HG02981 (cell line): ENCODE results near the gene PRKRIP1.
"Not testable (repeated sequence)": the region's sequence is repeated elsewhere in the genome, so short reads cannot be mapped to it uniquely, and the experiment has no call there.

Experiments
- ATAC-seq: cut with Tn5 transposase; IDR thresholded peaks from one replicate; pipeline ENCODE4 v1.9.1; 2021; ENCODE audit warnings: mild to moderate bottlenecking, moderate library complexity; ENCODE audit not compliant: unreplicated experiment

PRKRIP1 gene

DNA sequence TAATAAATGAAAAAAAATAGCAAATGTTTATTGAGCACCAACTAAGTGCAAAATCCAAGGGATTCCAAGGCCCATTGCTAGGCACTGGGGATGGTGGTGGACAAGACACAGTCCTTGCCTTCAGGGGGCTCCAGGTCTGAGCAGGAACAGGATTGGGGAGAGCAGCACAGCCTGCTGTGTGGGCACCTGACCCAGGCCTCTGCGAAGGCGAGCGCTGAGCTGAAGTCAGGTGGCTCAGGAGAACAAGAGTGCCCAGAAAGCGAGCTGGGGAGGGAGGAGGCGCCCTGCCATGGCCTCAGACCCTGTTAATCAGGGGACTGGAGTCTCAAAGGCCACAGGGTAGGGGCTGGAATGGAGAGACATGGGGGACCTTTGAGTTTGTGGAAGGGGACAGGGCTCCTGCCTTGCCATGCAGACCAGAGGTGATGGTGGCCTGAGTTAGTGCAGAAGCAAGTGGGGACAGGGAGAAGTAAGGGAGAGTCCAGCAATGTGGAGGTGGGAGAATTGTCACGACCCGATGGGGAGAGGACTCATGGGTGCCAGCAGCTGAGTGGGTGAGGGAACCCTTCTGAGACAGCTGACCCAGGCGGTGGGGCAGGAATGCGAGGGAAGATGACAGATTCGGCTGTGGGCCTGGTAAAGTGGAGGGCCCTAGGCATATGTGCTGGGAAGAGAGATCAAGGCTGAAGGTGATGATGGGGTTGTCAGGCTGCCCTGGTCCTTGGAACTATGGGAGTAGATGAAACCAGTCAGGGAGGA lies 33.2 kb downstream of the PRKRIP1 start:
- no peak for ATAC-seq

DNA sequence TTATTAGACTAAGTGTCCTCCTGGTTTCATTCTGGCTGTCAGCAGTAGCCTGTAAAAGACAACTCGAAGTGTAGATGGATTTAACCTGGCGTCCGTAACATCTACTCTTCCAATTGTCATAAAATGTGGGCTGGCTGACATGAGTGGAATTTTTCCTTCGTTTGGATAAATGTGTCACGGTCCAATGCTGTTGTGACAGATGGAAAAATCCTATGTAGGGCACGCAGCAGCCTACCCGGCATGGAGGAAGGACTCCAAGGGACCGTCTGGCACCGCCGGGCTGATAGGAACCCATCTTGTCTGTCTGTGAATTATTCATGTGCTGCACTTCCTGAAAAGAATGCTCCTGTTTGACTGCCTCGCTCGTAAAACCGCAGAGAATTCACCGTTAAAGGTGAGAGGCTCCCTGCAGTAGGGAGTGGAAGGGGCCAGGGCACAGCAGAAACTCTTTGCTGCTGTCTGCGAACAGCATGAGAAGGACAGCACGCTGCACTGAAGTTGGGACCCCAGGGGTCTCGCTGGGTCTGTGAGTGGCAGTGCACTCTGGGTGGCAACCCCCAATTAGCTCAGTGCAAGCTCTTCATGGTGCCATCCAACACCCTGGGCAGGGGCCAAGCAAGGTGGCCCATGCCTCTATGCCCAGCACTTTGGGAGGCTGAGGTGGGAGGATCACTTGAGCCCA lies 35.6 kb downstream of the PRKRIP1 start:
- ATAC-seq = no peak

DNA sequence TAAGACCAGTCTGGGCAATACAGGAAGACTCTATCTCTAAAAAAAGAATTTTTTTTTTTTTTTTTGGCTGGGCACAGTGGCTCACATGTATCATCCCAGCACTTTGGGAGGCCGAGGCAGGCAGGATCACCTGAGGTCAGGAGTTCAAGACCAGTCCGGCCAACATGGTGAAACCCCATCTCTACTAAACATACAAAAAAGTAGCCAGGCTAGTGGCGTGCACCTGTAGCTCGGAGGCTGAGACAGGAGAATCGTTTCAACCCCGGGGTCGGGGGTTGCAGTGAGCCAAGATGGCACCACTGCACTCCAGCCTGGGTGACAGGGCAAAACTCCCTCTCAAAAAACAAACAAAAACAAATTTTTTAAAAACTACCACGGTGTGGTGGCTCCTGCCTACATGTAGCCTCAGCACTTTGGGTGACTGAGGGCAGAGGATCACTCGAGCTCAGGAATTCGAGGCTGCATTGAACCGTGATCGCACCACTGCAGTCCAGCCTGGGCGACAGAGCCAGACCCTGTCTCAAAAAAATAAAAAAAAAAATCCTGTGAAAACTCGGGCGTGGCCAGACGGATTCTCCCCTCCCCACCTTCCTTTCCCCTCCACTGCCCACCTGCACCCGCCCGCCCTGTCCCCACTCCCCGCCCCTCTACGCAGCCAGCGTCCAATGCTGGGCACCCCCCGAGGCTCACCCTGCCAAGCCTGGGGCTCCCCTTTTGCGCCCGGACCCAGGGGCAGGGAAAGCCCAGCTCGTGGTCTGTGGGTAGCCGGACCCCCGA lies 36.5 kb downstream of the PRKRIP1 start:
- ATAC-seq = peak; percentile 33

DNA sequence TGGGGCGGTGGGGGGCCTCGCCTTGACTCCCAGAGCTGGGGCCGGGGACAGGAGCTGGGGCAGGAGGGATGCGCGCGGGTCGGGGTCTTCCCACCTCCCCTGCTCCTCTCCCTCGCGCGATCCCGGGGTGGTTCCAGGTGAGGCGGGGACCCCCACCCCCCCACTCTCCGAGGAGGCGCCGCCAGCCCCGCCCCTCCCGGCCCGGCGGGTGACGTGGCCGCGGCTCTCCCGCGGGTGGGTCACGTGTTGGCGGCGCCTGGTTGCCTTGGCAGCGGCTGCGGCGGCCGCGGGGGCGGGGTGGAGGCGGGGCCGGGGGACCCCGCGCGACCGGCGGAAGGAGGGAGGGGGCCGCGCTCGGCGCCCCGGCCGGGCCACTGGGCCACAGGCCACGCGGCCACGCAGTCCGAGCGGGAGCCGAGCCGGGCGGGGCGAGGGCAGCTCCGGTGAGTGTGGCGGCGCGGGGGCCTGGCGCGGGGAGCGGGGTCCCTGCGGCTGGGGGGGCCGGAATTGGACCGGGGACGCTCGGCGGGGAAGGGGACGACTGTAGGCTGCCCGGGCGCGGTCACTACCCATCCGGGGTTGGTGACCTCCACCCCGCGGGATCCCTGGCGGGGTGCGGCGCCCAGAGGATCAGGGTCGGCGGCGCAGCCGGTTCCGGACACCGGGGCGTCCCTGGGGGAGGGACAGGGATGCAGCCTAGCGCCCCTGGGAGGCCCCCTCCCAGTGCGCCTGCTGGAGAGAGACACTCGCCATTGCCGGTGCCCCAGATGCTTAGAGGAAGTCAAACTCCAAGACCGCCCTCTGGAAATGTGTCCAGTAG lies 37.3 kb downstream of the PRKRIP1 start, which contains the start of gene ORAI2:
Gene ORAI2, plus strand, starts transcription at position 357 of the 820 bp plus-strand sequence. CDS start 5,382 bp downstream, outside the sequence.
- ATAC-seq = peak; percentile 59

DNA sequence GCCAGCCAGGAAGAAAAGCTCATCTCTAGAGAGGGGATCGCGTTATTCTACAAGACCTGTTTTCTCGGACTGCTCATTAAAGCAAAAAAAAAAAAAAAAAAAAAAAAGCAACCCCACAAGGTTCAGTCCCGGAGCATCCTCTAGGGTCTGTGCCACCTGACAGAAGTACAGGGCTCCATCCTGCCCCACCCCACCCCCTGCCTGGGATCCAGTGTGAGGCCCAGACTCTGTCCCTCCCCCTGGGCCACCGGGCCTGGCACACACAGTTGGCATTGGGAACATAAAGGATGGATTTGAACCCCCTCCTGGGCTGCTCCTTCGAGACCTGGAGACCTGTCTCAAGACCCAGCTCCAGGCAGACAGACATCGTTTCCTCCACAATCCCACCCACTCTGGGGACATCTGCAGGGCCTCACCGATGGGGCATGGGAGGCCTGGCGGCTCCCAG lies 37.9 kb downstream of the PRKRIP1 start:
- ATAC-seq = no peak

DNA sequence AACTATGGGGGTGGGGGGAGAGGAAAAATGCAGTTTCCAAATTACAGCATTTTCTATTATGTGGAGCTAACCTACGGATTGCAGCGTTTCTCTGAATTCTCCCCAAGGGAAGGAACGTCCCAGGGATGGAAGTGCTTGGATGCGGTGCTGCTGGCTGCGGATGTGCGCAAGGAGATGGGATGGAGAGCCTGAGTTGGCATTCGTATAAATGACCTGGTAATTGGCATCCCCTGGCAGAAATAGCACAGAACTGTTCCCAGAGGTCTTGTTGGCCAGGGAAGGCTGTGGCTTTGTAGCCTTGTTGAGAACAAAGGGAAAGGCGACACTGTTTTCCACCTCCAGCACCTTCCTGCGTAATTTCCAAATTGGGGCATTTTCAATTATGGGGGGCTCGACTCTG lies 40.0 kb downstream of the PRKRIP1 start:
- no peak for ATAC-seq

DNA sequence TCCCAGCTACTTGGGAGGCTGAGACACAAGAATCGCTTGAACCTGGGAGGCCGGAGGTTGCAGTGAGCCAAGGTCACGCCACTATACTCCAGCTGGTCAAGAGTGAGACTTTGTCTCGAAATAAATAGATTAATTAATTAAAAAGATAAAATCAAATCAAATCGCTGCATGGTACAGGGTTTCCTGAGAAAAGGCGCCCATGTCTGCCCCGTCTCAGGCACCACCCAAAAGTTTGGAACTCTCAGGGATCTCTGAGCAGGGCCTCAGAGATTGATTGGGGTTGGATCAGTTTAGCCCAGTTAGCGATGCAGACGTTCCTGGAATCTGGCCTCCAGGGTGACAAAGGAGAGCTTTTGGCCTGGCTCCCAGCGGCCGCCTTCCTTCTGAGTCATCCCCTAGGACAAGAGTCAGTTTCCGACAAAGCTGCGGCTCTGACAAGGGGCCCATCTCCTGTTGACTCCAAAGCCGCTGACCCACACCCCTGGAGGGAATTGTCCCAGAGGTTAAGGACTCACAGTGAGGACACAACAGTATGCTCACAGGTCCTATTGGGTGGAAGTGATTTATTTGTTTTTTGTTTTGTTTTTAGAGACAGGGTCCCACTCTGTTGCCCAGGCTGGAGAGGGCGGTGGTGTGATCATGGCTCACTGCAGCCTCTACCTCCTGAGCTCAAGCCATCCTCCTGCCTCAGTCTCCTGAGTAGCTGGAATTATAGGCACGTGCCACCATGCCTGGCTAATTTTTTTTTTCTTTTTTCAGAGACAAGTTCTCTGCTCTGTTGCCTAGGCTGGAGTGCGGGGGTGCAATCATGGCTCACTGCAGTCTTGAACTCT lies 44.0 kb downstream of the PRKRIP1 start:
- ATAC-seq = no peak

DNA sequence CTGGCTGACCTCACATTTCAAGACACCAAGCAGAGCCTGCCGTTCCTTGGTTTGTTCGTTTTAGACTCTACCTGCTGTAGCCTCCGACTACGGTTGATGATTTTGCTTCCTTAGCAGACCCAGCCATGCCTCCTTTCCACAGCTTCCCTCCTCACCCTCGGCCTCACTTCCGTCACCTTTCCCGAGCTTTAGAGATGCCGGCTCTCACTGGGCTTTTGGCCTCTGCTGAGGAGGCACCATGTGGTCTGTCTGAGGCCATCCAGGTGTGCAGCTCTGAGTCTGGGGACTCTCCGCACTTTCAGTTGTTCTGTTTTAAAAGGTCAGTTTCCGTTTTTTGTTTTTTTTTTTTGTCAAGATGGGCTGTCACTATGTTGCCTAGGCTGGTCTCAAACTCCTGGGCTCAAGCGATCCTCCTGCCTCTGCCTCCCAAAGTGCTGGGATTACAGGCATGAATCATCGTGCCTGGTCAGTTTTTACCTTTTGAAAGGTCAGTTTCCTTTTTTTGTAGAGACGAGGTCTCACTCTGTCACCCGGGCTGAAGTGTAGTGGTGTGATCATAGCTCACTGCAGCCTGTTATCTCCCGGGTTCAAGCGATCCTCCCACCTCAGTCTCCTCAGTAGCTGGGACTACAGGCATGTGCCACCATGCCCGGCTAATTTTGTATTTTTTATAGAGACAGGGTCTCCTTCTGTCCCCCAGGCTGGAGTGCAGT lies 49.0 kb downstream of the PRKRIP1 start:
- peak; percentile 41 for ATAC-seq

DNA sequence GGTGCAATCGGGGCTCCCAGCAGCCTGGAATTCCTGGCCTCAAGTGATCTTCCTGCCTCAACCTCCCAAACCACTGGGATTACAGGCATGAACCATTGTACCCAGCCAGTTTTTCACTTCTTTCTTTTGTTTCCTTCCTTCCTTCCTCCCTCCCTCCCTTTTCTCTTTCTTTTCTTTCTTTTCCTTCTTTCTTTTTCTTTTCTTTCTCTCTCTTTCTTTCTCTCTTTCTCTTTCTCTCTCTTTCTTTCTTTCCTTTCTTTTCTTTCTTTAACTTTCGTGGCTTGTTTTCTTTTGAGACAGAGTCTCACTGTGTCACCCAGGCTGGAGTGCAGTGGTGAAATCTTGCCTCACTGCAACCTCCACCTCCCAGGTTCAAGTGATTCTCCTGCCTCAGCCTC lies 49.5 kb downstream of the PRKRIP1 start:
- no peak for ATAC-seq

DNA sequence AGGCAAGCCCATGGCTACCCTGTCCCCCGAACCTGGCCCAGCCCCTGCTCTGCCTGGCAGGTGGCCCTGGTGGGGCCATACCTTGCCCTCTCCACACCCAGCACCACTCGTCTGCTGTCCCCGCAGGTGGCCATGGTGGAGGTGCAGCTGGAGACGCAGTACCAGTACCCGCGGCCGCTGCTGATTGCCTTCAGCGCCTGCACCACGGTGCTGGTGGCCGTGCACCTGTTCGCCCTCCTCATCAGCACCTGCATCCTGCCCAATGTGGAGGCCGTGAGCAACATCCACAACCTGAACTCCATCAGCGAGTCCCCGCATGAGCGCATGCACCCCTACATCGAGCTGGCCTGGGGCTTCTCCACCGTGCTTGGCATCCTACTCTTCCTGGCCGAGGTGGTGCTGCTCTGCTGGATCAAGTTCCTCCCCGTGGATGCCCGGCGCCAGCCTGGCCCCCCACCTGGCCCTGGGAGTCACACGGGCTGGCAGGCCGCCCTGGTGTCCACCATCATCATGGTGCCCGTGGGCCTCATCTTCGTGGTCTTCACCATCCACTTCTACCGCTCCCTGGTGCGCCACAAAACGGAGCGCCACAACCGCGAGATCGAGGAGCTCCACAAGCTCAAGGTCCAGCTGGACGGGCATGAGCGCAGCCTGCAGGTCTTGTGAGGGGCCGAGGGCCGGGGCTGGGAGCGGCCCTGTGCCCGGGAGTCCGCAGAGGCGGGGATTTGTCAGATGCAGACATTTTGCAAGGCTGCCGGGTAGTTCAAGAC lies 50.4 kb downstream of the PRKRIP1 start:
- no peak for ATAC-seq

DNA sequence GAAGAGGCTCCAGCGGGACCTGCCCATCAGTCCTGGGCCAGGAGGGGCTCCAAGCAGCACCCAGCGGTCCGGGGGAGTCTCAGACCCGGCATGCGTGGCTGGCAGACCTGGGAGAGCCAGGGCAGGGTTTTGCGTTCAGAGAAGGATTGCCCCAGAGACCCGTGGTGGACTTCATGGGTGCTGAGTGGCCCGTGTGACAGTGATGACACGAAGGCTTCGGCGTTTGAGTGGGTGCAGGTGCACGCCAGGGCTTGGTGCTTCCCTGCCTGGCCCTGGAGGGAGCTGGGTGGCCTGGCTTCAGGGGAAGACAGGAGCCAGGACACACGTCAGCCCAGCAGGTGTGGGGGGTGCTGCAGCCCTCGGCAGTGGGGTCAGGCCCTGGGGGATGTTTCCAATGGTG lies 51.1 kb downstream of the PRKRIP1 start:
- ATAC-seq = no peak

DNA sequence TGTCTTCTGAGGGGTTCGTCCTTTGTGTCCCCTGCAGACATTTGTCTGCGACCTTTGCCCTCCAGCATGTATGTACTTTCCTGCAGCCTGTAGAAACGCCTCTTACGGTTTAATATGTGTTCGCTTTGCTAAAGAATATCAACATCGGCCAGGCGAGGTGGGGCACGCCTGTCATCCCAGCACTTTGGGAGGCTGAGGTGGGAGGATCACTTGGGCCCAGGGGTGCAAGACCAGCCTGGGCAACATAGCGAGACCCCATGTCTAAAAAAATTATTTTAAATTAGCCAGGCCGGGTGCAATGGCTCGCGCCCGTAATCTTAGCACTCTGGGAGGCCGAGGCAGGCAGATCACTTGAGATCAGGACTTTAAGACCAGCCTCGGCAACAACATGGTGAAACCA lies 53.0 kb downstream of the PRKRIP1 start:
- ATAC-seq = no peak

DNA sequence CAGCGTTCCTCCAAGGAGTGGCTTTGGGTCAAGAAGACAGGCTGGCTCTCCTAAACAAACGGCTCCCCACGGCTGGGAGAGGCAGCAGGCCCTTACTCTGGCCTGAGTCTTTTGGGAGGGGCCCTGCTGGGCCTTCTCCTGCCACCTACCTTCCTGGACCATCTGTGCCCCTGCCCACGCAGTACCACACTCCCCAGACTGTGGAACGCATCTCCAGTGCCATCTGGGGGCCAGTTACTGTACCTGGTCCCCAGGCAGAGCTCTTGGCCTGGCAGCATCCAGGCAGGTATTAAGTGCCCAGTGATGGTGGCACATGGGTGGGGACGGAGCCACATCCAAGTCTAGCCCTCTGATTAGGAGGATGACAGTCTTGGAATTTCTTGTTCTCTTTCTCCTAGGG lies 54.1 kb downstream of the PRKRIP1 start:
- ATAC-seq = no peak

DNA sequence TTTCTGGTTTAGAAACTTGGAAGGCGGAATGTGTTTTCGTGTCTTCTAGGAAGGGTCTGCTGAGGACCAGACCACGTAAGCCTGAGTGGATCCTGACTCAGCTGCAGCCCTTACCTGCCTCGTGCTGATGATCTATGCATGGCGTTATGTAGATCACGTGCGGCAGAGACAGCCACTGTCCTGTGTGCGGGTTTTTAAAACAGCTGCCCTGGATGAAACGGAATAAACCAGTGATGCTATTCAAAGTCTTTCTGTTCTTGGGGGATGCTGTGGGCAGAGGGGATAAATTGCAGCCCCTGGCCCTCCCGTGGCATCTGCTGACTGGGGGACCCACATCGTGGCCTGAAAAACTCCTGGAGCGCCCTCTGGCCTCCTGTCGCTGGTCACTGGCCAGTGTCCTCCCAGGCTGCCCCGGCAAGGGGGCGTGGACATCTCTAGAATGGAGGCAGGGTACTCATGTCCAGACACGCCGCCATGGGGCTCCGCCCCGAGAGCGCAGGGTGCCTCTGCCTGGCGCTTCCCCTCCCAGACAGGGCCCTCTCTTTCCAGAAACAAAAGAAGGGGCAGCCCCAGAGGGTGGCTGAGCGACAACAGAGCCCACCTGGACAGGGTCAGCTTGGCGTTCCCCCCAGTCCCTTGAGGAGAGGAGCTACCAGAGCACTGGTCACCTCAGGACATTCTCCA lies 55.4 kb downstream of the PRKRIP1 start:
- ATAC-seq = no peak

DNA sequence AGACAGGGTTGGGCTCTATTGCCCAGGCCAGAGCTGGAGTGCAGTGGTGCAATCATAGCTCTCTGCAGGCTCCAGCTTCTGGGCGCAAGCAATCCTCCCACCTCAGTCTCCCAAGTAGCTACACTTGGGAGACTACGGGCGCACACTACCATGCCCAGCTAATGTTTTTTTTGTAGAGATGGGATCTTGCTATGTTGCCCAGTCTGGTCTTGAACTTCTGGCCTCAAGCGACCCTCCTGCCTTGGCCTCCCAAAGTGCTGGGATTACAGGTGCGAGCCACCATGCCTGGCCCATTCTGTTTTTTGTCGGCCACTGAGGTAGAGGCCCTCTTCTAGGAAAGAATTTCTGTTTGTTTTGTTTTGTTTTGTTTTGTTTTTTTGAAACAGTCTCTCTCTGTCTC lies 56.3 kb downstream of the PRKRIP1 start:
- no peak for ATAC-seq

DNA sequence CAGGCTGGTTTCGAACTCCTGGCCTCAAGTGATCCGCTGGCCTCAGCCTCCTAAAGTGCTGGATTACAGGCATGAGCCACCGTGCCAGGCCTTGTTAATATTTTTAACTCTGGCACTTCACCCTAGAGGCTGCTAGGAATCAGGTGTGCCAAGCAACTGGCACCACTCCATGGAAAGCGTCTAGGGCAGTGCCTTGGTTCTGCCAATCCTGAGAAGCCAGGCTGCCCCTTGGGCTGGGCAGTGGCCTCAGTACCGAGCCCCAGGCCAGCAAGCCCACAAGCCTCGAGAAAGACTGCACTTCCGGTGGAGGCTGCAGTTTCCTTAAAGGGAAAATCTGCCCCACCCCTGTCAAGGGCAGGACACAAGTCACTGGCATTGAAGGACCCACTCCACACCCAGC lies 57.2 kb downstream of the PRKRIP1 start:
- ATAC-seq = no peak

DNA sequence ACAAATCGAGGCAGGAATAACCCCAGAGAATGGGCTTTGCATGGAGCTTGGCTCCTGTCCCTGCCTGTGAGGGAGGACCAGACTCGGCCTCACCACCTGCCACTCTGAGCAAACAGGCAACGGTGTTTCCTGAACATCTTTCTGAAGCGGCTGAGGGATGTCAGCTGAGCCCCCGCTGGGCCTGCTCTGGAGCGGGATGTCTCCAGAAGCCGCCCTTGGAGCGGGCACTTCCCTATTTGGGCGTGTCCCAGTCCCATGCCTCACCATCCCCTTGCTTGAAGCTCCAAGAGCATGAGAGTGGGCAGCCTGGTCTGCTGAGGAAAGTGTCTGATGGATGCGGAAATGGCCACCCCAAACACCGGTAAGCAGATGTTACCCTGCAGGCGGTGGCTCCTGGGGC lies 58.3 kb downstream of the PRKRIP1 start:
- ATAC-seq = no peak

DNA sequence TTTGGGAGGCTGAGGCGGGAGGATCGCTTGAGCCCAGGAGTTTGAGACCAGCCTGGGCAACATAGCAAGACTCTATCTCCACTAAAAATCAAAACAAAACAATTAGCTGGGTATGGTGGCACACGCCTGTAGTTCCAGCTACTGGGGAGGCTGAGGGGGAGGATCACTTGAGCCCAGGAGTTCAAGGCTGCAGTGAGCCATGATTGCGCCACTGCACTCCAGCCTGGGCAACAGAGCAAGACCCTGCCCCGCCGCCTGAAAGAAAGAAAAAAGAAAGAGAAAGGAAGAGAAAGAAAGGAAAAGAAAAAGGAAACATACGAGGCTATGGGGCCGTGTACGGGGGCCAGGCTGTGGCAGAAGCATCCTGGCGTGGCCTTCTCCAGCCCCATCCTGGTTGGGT lies 58.8 kb downstream of the PRKRIP1 start:
- not testable (repeated sequence) for ATAC-seq
